ENCODE measurements around the gene CCL26.
"Not testable (repeated sequence)": the region's sequence is repeated elsewhere in the genome, so short reads cannot be mapped to it uniquely, and the experiment has no call there.

Gene CCL26

DNA sequence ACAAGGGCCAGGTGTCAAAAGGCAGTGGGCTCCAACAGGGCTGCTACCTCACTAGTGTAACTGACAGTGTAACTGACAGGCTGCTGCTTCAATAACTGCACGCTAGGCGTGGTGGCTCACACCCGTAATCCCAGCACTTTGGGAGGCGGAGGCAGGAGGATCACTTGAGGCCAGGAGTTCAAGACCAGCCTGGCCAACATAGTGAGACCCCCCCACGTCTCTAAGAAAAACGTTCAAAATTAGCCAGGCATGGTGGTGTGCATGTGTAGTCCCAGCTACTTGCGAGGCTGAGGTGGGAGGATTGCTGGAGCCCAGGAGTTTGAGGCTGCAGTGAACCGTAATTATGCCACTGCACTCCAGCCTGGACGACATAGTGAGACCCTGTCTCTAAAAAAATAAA is 50.1 kb downstream of the CCL26 start:
- H3K4me3 ChIP-seq (ENCODE audit: low read depth, low read length); H3K4me1 ChIP-seq (ENCODE audit: control insufficient read depth, insufficient read depth, low read length); H3K36me3 ChIP-seq (ENCODE audit: control insufficient read depth in 2 of 2, insufficient read depth in 1 of 2, low read length in 2 of 2); POLR2A ChIA-PET; H3K27ac ChIP-seq (ENCODE audit: extremely low read depth, low read depth, low read length); H3K9me3 ChIP-seq (ENCODE audit: control insufficient read depth, insufficient read depth, low read depth, low read length): not testable (repeated sequence)
- peak; percentile 83 for TF ChIP-seq ZNF121 (tag by site-specific recombination; IDR thresholded peaks at IDR 0.05)
- CTCF ChIA-PET, result interaction anchor here (1.6 kb wide), 1 partner anchor 41 kb away, joined by 4 read pairs; no protein-coding TSS in a partner anchor

DNA sequence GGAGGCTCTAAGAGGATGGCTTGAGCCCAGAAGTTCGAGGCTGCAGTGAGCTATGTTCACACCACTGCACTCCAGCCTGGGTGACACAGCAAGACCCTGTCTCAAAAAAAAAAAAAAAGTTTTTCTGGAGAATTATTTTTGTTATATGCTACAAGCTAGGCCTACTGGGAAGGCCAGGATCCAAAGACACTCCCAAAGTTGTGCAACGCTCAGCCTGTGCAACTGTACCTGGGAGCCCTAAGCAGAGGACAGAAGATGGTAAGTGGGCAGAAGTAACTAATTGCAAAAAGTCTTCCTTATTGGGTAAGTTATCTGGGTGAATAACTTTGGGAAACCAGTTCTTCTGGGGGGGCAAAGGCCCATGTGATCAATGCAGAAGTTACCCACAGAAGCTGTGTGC is 50.6 kb downstream of the CCL26 start:
- H3K4me1 ChIP-seq (ENCODE audit: control insufficient read depth, insufficient read depth, low read length), result no peaks in the 10 kb centered on the region
- H3K9me3 ChIP-seq (ENCODE audit: control insufficient read depth, insufficient read depth, low read depth, low read length), result no peaks in the 10 kb centered on the region
- no peaks in the 10 kb centered on the region for H3K36me3 ChIP-seq (ENCODE audit: control insufficient read depth in 2 of 2, insufficient read depth in 1 of 2, low read length in 2 of 2)
- H3K27ac ChIP-seq (ENCODE audit: extremely low read depth, low read depth, low read length), result no peak overlapping the region
- no peak overlapping the region for H3K4me3 ChIP-seq (ENCODE audit: low read depth, low read length)
- POLR2A ChIA-PET, result no interaction called here
- CTCF ChIA-PET, result interaction anchor here (0.6 to 1.6 kb wide), 2 partner anchors 9 to 41 kb away, joined by 3 to 4 read pairs; no protein-coding TSS in a partner anchor
- TF ChIP-seq, protein P1, sequence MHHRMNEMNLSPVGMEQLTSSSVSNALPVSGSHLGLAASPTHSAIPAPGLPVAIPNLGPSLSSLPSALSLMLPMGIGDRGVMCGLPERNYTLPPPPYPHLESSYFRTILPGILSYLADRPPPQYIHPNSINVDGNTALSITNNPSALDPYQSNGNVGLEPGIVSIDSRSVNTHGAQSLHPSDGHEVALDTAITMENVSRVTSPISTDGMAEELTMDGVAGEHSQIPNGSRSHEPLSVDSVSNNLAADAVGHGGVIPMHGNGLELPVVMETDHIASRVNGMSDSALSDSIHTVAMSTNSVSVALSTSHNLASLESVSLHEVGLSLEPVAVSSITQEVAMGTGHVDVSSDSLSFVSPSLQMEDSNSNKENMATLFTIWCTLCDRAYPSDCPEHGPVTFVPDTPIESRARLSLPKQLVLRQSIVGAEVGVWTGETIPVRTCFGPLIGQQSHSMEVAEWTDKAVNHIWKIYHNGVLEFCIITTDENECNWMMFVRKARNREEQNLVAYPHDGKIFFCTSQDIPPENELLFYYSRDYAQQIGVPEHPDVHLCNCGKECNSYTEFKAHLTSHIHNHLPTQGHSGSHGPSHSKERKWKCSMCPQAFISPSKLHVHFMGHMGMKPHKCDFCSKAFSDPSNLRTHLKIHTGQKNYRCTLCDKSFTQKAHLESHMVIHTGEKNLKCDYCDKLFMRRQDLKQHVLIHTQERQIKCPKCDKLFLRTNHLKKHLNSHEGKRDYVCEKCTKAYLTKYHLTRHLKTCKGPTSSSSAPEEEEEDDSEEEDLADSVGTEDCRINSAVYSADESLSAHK (tag by site-specific recombination; IDR thresholded peaks at IDR 0.05), result no peak
- TF ChIP-seq ZNF23 (tag by site-specific recombination; IDR thresholded peaks at IDR 0.05; ENCODE audit: borderline replicate concordance) (no peak), SP3 (tag by site-specific recombination; IDR thresholded peaks at IDR 0.05) (no peak), EGR2 (tag by site-specific recombination; IDR thresholded peaks at IDR 0.05; ENCODE audit: low read depth) (no peak), ZEB2 (tag by site-specific recombination; IDR thresholded peaks at IDR 0.05) (no peak), ZNF530 (tag by site-specific recombination; IDR thresholded peaks at IDR 0.05; ENCODE audit: low read depth) (no peak), ZSCAN23 (tag by site-specific recombination; IDR thresholded peaks at IDR 0.05) (no peak), BCL11B (tag by site-specific recombination; IDR thresholded peaks at IDR 0.05; ENCODE audit: low read depth) (no peak), ZNF174 (tag by site-specific recombination; IDR thresholded peaks at IDR 0.05) (no peak), ZNF121 (tag by site-specific recombination; IDR thresholded peaks at IDR 0.05) (no peak)
- TF ChIP-seq, protein P2, sequence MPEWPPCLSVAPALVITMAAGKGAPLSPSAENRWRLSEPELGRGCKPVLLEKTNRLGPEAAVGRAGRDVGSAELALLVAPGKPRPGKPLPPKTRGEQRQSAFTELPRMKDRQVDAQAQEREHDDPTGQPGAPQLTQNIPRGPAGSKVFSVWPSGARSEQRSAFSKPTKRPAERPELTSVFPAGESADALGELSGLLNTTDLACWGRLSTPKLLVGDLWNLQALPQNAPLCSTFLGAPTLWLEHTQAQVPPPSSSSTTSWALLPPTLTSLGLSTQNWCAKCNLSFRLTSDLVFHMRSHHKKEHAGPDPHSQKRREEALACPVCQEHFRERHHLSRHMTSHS (tag by site-specific recombination; IDR thresholded peaks at IDR 0.05), result no peak
- TF ChIP-seq, protein P3, sequence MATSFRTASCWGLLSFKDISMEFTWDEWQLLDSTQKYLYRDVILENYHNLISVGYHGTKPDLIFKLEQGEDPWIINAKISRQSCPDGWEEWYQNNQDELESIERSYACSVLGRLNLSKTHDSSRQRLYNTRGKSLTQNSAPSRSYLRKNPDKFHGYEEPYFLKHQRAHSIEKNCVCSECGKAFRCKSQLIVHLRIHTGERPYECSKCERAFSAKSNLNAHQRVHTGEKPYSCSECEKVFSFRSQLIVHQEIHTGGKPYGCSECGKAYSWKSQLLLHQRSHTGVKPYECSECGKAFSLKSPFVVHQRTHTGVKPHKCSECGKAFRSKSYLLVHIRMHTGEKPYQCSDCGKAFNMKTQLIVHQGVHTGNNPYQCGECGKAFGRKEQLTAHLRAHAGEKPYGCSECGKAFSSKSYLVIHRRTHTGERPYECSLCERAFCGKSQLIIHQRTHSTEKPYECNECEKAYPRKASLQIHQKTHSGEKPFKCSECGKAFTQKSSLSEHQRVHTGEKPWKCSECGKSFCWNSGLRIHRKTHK (tag by site-specific recombination; IDR thresholded peaks at IDR 0.05), result no peak
- TF ChIP-seq, protein P4, sequence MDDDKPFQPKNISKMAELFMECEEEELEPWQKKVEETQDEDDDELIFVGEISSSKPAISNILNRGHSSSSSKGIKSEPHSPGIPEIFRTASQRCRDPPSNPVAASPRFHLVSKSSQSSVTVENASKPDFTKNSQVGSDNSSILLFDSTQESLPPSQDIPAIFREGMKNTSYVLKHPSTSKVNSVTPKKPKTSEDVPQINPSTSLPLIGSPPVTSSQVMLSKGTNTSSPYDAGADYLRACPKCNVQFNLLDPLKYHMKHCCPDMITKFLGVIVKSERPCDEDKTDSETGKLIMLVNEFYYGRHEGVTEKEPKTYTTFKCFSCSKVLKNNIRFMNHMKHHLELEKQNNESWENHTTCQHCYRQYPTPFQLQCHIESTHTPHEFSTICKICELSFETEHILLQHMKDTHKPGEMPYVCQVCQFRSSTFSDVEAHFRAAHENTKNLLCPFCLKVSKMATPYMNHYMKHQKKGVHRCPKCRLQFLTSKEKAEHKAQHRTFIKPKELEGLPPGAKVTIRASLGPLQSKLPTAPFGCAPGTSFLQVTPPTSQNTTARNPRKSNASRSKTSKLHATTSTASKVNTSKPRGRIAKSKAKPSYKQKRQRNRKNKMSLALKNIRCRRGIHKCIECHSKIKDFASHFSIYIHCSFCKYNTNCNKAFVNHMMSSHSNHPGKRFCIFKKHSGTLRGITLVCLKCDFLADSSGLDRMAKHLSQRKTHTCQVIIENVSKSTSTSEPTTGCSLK (tag by site-specific recombination; IDR thresholded peaks at IDR 0.05), result no peak
- TF ChIP-seq, protein P5, sequence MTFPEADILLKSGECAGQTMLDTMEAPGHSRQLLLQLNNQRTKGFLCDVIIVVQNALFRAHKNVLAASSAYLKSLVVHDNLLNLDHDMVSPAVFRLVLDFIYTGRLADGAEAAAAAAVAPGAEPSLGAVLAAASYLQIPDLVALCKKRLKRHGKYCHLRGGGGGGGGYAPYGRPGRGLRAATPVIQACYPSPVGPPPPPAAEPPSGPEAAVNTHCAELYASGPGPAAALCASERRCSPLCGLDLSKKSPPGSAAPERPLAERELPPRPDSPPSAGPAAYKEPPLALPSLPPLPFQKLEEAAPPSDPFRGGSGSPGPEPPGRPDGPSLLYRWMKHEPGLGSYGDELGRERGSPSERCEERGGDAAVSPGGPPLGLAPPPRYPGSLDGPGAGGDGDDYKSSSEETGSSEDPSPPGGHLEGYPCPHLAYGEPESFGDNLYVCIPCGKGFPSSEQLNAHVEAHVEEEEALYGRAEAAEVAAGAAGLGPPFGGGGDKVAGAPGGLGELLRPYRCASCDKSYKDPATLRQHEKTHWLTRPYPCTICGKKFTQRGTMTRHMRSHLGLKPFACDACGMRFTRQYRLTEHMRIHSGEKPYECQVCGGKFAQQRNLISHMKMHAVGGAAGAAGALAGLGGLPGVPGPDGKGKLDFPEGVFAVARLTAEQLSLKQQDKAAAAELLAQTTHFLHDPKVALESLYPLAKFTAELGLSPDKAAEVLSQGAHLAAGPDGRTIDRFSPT (tag by site-specific recombination; IDR thresholded peaks at IDR 0.05), result no peak
- TF ChIP-seq, protein P6, sequence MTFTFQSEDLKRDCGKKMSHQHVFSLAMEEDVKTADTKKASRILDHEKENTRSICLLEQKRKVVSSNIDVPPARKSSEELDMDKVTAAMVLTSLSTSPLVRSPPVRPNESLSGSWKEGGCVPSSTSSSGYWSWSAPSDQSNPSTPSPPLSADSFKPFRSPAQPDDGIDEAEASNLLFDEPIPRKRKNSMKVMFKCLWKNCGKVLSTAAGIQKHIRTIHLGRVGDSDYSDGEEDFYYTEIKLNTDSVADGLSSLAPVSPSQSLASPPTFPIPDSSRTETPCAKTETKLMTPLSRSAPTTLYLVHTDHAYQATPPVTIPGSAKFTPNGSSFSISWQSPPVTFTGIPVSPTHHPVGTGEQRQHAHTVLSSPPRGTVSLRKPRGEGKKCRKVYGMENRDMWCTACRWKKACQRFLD (tag by site-specific recombination; IDR thresholded peaks at IDR 0.05), result no peak
- TF ChIP-seq, protein P7, sequence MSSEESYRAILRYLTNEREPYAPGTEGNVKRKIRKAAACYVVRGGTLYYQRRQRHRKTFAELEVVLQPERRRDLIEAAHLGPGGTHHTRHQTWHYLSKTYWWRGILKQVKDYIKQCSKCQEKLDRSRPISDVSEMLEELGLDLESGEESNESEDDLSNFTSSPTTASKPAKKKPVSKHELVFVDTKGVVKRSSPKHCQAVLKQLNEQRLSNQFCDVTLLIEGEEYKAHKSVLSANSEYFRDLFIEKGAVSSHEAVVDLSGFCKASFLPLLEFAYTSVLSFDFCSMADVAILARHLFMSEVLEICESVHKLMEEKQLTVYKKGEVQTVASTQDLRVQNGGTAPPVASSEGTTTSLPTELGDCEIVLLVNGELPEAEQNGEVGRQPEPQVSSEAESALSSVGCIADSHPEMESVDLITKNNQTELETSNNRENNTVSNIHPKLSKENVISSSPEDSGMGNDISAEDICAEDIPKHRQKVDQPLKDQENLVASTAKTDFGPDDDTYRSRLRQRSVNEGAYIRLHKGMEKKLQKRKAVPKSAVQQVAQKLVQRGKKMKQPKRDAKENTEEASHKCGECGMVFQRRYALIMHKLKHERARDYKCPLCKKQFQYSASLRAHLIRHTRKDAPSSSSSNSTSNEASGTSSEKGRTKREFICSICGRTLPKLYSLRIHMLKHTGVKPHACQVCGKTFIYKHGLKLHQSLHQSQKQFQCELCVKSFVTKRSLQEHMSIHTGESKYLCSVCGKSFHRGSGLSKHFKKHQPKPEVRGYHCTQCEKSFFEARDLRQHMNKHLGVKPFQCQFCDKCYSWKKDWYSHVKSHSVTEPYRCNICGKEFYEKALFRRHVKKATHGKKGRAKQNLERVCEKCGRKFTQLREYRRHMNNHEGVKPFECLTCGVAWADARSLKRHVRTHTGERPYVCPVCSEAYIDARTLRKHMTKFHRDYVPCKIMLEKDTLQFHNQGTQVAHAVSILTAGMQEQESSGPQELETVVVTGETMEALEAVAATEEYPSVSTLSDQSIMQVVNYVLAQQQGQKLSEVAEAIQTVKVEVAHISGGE (tag by site-specific recombination; conservative IDR thresholded peaks at IDR 0.05; ENCODE audit: low read depth), result no peak
- TF ChIP-seq, protein P8, sequence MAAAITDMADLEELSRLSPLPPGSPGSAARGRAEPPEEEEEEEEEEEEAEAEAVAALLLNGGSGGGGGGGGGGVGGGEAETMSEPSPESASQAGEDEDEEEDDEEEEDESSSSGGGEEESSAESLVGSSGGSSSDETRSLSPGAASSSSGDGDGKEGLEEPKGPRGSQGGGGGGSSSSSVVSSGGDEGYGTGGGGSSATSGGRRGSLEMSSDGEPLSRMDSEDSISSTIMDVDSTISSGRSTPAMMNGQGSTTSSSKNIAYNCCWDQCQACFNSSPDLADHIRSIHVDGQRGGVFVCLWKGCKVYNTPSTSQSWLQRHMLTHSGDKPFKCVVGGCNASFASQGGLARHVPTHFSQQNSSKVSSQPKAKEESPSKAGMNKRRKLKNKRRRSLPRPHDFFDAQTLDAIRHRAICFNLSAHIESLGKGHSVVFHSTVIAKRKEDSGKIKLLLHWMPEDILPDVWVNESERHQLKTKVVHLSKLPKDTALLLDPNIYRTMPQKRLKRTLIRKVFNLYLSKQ (tag by site-specific recombination; IDR thresholded peaks at IDR 0.05; ENCODE audit: borderline replicate concordance), result no peak

Data from HEK293 (cell line).